T-helper 17 cell (primary cell): ENCODE data around the gene MBOAT2. TPM values are rescaled to one million over a fixed set of nuclear protein-coding genes. Genes with fewer than 3 reads are reported as not detected.
"Not testable (repeated sequence)": the region's sequence is repeated elsewhere in the genome, so short reads cannot be mapped to it uniquely, and the experiment has no call there.

Source experiments
- ATAC-seq: fragments of 150-1000 bp; cut with Tn5 transposase; 2 replicates; pipeline ENCODE4 v1.10.0; 2021; ENCODE audit warnings: mild to moderate bottlenecking, moderate library complexity
- DNase-seq, 3 donors: peaks; one replicate each; pipeline versions ENCODE4 v3.0.0 to v3.0.0-alpha.2; 2020 to 2021
- H3K9me3 ChIP-seq: one replicate; pipeline ENCODE4 v1.7.0; 2013; ENCODE audit warnings: low read length, mild to moderate bottlenecking; ENCODE audit not compliant: control insufficient read depth, poor library complexity, severe bottlenecking
- H3K27ac Mint-ChIP-seq: one replicate; pipeline ENCODE4 v1.8.0; 2022; ENCODE audit warnings: mild to moderate bottlenecking, moderate library complexity, mixed read lengths
- H3K27me3 Mint-ChIP-seq: one replicate; pipeline ENCODE4 v1.8.0; 2022; ENCODE audit warnings: mixed read lengths
- H3K36me3 Mint-ChIP-seq: one replicate; pipeline ENCODE4 v1.8.0; 2022; ENCODE audit warnings: low read depth, mixed read lengths
- H3K4me1 Mint-ChIP-seq: one replicate; pipeline ENCODE4 v1.8.0; 2022; ENCODE audit warnings: mild to moderate bottlenecking, mixed read lengths
- H3K4me3 Mint-ChIP-seq: one replicate; pipeline ENCODE4 v1.8.0; 2022; ENCODE audit warnings: mild to moderate bottlenecking, moderate library complexity, mixed read lengths
- total RNA-seq, 4 donors: library from RNA in 2 of 4; stranded (reverse) in 2 of 4; gene quantifications; one replicate each; pipeline ENCODE4 v1.2.3 and lab custom pipeline; 2022 to 2026

The MBOAT2 gene
- total RNA-seq, 2 donors from 2014 or later: 2.1 to 4.9 TPM

DNA sequence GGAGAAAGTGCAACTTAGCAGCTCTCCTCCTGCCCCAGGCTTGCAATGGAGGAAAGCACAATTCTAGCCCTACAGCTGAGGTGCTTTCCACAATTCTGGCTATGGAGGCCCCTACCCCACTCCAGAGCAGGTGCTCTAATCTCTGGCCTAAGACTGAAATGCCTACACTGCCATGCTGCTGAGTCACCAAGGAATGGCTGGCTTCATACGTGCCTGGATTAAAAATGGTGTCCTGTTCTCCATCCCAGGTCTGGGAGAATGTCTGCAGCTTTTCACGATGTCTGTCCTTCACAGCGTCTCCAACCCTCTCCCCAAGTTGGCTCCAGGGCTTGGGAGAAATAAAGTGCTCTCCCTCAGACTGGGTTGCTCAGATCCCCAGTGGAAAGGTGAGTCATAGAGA lies 48.5 kb downstream of the MBOAT2 start:
- Mint-ChIP-seq H3K4me1 (peaks cover 2% of the 10 kb centered on the region), H3K27me3 (no peaks in the 10 kb centered on the region), H3K4me3 (no peak overlapping the region), H3K27ac (no peak overlapping the region), H3K36me3 (no peaks in the 10 kb centered on the region)
- ATAC-seq: no peak
- no peak for DNase-seq
- peaks cover 3% of the 10 kb centered on the region for H3K9me3 ChIP-seq

DNA sequence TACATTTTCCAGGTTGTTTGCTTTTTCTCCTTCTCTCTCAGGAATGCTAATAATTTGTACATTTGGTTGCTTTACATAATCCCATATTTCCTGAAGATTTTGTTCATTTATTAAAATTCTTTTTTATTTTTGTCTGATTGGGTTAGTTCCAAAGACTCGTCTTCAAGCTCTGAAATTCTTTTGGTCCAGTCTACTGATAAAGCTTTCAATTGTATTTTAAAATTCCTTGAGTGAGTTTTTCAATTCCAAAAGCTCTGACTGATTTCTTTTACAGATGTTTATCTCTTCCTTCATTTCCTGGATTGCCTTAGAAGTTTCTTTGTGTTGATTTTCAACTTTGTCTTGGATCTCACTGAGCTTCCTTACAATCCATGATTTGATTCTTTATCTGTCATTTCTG lies 50.0 kb downstream of the MBOAT2 start:
- Mint-ChIP-seq H3K4me1 (peaks cover 2% of the 10 kb centered on the region), H3K4me3 (no peak overlapping the region), H3K36me3 (no peaks in the 10 kb centered on the region), H3K27me3 (no peaks in the 10 kb centered on the region), H3K27ac (no peak overlapping the region)
- H3K9me3 ChIP-seq: peaks cover 3% of the 10 kb centered on the region
- ATAC-seq (no peak), DNase-seq (no peak)

DNA sequence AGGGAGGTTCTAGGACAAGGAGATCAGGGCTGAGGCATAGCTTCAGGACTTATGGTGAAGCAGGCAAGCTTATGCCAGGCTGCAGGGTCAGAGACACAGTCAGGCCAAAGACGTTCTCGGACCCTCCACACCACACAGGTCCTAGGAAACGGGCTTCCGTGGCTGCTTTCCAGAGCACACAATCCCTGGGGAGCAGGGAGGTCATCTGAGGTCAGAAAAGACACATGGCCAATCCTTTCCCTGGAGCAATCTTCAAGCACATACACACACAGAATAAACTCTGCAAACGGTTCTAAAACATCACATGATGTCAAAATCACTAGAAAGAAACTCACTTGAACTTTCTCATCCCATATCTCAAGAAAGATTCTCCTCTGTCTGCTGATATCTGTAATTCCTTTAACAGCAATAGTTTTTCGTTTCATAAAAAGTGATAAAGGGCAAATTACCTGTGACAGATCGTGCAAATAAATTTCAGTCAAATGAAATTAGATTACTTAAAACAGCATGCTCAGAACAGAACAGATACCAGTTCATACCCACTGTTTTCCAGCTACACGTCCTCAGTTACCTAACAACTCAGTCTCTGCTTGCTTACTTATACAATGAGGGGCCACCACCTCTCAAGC lies 63.9 kb downstream of the MBOAT2 start:
- no peaks in the 10 kb centered on the region for H3K4me1 Mint-ChIP-seq
- peaks cover 3% of the 10 kb centered on the region for H3K9me3 ChIP-seq
- no peak overlapping the region for H3K4me3 Mint-ChIP-seq
- H3K36me3 Mint-ChIP-seq: no peaks in the 10 kb centered on the region
- peaks cover 5% of the 10 kb centered on the region for H3K27me3 Mint-ChIP-seq
- ATAC-seq: no peak
- DNase-seq: no peak
- H3K27ac Mint-ChIP-seq: no peak overlapping the region

GRCh38 chr2:8938384-8938783 lies 65.1 kb downstream of the MBOAT2 start:
- Mint-ChIP-seq H3K4me3 (no peak overlapping the region), H3K27me3 (peaks cover 5% of the 10 kb centered on the region), H3K4me1 (no peaks in the 10 kb centered on the region), H3K27ac (no peak overlapping the region), H3K36me3 (no peaks in the 10 kb centered on the region)
- H3K9me3 ChIP-seq: peaks cover 3% of the 10 kb centered on the region
- no peak for DNase-seq
- no peak for ATAC-seq

DNA sequence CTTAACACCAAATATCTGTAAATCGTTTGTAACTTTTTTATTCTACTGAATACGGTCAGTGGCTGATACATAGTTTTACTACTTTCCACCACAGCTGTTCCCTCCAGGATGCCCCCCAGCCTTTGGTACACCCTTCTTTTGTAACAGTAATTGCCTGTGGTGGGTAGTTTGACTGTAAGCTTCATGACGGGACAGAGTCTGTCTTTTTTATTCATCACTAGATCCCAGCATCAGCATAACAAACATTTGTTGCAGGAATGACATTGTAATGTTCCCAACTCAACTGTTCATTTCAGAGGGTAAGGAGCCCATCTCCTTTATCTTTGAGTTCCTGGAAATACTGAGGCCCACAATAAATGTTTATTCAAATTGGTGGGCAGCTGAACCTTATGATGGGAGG lies 67.5 kb downstream of the MBOAT2 start:
- H3K4me1 Mint-ChIP-seq: no peaks in the 10 kb centered on the region
- no peaks in the 10 kb centered on the region for H3K36me3 Mint-ChIP-seq
- peaks cover 3% of the 10 kb centered on the region for H3K9me3 ChIP-seq
- no peak for ATAC-seq
- H3K27me3 Mint-ChIP-seq: peaks cover 7% of the 10 kb centered on the region
- DNase-seq: no peak
- H3K27ac Mint-ChIP-seq: no peak overlapping the region
- no peak overlapping the region for H3K4me3 Mint-ChIP-seq

DNA sequence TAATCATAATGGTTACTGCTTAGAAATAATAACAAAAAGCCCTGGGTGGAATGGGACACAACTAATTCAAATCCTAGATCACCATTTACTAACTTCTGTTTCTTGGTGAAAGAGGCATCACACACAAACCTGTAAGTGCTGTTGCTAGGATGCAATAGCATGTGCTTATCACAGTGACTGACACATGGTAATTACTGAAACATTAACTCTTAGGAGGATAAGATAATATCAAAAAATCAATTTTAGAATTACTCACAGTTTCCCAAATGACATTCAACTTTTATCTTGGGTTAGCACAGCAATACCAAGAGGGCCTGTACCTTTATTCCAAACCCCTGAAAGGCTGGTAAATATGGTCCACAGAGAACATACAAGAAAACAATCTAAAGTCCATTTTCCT lies 69.1 kb downstream of the MBOAT2 start:
- ATAC-seq: no peak
- no peak overlapping the region for H3K4me3 Mint-ChIP-seq
- H3K9me3 ChIP-seq: peaks cover 3% of the 10 kb centered on the region
- H3K4me1 Mint-ChIP-seq: no peaks in the 10 kb centered on the region
- DNase-seq: no peak
- no peaks in the 10 kb centered on the region for H3K36me3 Mint-ChIP-seq
- H3K27me3 Mint-ChIP-seq: peaks cover 9% of the 10 kb centered on the region
- H3K27ac Mint-ChIP-seq: no peak overlapping the region

DNA sequence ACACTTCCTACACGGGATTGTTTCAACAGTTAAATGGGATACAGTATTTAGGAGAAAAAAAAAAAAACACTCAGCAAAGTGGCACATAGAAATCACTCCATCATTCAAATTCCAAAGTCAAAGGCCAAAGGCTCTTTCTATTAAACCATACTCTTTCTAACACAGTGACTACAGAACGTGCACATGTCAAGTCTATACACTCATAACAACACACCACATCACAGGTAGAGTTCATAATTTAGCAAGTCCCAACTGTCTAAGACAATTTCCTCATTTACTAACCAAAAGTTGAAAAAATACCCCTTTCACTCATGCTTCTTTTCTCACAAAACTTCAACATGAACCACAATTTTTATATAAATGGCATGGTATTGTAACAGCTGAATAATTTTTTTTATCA lies 70.8 kb downstream of the MBOAT2 start:
- Mint-ChIP-seq H3K36me3 (no peaks in the 10 kb centered on the region), H3K4me1 (no peaks in the 10 kb centered on the region), H3K27ac (no peak overlapping the region), H3K27me3 (peaks cover 9% of the 10 kb centered on the region), H3K4me3 (no peak overlapping the region)
- H3K9me3 ChIP-seq: peaks cover 3% of the 10 kb centered on the region
- ATAC-seq: no peak
- no peak for DNase-seq

- H3K4me1 Mint-ChIP-seq, H3K9me3 ChIP-seq, ATAC-seq, H3K27ac Mint-ChIP-seq, H3K4me3 Mint-ChIP-seq, H3K36me3 Mint-ChIP-seq, DNase-seq: not testable (repeated sequence)
- peaks cover 14% of the 10 kb centered on the region for H3K27me3 Mint-ChIP-seq
These were observed 73.3 kb downstream of the MBOAT2 start for GRCh38 chr2:8930185-8930584.

GRCh38 chr2:8929128-8929527 lies 74.4 kb downstream of the MBOAT2 start:
- H3K4me1 Mint-ChIP-seq: no peaks in the 10 kb centered on the region
- DNase-seq (no peak), ATAC-seq (no peak)
- H3K27ac Mint-ChIP-seq: peak overlapping the region; percentile 56
- peaks cover 2% of the 10 kb centered on the region for H3K36me3 Mint-ChIP-seq
- H3K9me3 ChIP-seq: no peaks in the 10 kb centered on the region
- peaks cover 10% of the 10 kb centered on the region for H3K27me3 Mint-ChIP-seq
- H3K4me3 Mint-ChIP-seq: no peak overlapping the region

DNA sequence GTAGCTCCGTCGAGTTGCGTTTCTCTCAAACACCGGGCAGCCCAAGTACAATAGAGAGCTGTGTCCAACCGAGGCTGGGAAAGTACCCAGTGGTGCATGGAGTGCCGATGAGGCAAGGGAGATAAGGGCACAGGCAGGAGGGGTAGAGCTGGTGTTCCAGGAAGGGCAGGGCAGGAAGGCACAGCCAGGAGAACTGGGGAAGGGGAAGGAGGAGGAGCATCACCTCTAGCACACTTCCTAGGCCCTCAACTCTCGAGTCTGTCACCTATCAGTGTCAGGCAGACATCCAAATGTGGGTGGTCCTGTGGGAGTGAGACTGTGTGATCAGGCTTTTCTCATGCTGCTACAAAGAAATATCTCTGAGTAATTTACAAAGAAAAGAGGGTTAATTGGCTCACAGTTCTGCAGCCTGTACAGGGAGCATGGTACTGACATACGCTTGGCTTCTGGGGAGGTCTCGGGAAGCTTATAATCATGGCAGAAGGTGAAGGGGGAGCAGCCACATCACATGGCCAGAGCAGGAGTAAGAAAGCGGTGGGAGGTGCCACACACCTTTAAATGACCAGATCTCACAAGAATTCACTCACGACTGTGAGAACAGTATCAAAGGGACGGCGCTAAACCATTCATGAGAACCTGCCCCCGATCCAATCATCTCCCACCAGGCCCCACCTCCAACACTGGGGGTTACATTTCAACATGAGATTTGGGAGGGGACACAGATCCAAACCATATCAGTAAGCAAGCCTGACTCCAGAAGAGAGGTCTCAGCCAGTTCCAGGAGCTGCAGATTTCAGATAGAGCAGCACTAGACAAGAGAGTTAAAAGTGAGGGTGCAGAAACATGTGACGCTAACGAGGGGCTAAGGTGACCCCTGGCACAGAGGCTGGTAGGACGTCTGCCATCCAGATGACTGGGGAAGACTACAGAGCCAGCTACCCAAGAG lies 75.7 kb downstream of the MBOAT2 start:
- H3K36me3 Mint-ChIP-seq: peaks cover 2% of the 10 kb centered on the region
- no peak overlapping the region for H3K4me3 Mint-ChIP-seq
- H3K27ac Mint-ChIP-seq: no peak overlapping the region
- H3K27me3 Mint-ChIP-seq: peaks cover 10% of the 10 kb centered on the region
- no peaks in the 10 kb centered on the region for H3K9me3 ChIP-seq
- ATAC-seq (no peak), DNase-seq (no peak)
- no peaks in the 10 kb centered on the region for H3K4me1 Mint-ChIP-seq

DNA sequence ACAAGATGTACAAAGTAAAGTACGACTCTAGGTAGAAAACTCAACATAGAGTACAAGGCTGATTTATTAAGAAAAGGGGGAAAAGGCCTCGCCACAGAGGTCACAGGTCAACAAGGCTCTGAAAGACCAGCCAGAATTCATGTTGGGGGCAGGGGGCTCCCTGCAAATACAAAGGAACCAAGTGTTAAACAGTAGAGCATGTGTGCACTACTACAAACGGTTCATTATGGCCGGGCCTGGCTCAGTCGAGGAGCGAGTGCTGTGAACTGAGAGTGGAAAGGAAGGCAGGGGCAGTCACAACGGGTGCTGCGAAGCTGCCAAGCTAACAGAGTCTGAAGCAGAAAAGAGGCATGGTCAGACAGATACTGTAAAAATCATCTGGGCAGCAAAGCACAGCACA lies 77.1 kb downstream of the MBOAT2 start:
- Mint-ChIP-seq H3K4me1 (no peaks in the 10 kb centered on the region), H3K4me3 (no peak overlapping the region), H3K36me3 (peaks cover 2% of the 10 kb centered on the region), H3K27ac (no peak overlapping the region), H3K27me3 (peaks cover 10% of the 10 kb centered on the region)
- DNase-seq (no peak), ATAC-seq (no peak)
- H3K9me3 ChIP-seq: peaks cover 3% of the 10 kb centered on the region

- ATAC-seq (no peak), DNase-seq (no peak)
- Mint-ChIP-seq H3K27ac (no peak overlapping the region), H3K36me3 (peaks cover 2% of the 10 kb centered on the region), H3K27me3 (peaks cover 6% of the 10 kb centered on the region), H3K4me3 (no peak overlapping the region), H3K4me1 (no peaks in the 10 kb centered on the region)
- H3K9me3 ChIP-seq: peaks cover 3% of the 10 kb centered on the region
These were observed 78.1 kb downstream of the MBOAT2 start for GRCh38 chr2:8925411-8925810.

GRCh38 chr2:8923183-8923582 lies 80.3 kb downstream of the MBOAT2 start:
- H3K27me3 Mint-ChIP-seq: peaks cover 6% of the 10 kb centered on the region
- H3K9me3 ChIP-seq: peaks cover 3% of the 10 kb centered on the region
- H3K4me3 Mint-ChIP-seq: no peak overlapping the region
- peaks cover 2% of the 10 kb centered on the region for H3K36me3 Mint-ChIP-seq
- no peak for ATAC-seq
- H3K27ac Mint-ChIP-seq: no peak overlapping the region
- no peak for DNase-seq
- no peaks in the 10 kb centered on the region for H3K4me1 Mint-ChIP-seq

DNA sequence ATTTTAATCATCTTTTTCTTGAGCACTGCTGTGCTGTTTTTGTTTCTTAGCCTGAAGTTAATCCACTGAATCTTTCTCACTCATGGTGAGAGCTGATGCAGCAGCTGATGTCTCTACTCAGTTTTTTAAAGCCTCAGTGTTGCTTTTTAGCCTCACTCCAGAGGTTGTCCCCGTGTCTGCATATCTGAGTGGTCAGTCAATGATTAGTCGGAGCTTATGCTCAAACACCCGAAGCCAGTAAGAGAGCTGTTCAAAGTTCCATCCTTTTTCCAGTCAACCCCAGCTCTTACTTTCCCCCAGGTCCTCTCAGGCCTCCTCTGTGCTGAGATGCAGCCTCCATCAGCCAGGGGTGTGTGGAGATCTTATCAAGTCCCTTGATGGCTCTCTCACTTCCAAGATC lies 81.1 kb downstream of the MBOAT2 start:
- peaks cover 6% of the 10 kb centered on the region for H3K27me3 Mint-ChIP-seq
- H3K4me3 Mint-ChIP-seq: no peak overlapping the region
- DNase-seq (no peak), ATAC-seq (no peak)
- H3K27ac Mint-ChIP-seq: no peak overlapping the region
- H3K36me3 Mint-ChIP-seq: peaks cover 2% of the 10 kb centered on the region
- H3K4me1 Mint-ChIP-seq: no peaks in the 10 kb centered on the region
- H3K9me3 ChIP-seq: peaks cover 3% of the 10 kb centered on the region
